HS-27A (cell line): Measurements from ENCODE around the gene RIN3.

Experiments used
- DNase-seq: peaks from one replicate; pipeline ENCODE4 v3.0.0-alpha.2; 2012; ENCODE audit warnings: low read depth, missing footprints

The RIN3 gene

DNA sequence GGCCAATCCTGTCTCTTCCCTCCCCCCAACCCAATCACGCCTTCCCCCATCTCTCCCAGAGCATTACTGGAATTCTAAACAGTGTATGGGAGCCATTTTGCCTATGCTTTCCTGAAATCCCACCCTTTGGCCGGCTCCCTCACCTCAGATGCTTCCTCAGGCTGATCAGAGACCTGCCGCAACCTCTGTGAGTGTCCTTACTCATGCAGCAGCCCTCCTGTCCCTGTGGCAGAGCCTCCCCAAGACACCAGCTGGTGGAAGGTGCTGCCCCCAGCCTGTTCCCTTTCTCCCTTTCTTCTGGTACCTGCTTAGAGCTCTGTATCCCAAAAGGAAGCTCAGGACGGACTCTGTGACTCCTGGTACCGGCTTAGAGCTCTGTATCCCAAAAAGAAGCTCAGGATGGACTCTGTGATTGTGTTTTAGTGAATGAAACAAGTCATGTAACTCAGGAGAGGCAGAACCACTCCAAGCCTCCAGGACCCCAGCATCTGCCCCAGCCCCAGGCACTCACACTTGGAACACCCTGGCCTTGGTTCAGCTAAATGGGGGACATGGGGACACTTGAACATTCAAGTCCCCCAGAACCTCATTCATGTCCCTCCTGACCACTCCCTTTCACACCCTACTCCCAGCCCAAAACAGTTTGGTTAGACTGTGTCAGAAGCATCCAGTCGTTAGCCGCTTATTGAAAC is 29.3 kb upstream of the RIN3 start:
- no peak for DNase-seq

GRCh38 chr14:92486881-92487280 is 26.7 kb upstream of the RIN3 start:
- no peak for DNase-seq

DNA sequence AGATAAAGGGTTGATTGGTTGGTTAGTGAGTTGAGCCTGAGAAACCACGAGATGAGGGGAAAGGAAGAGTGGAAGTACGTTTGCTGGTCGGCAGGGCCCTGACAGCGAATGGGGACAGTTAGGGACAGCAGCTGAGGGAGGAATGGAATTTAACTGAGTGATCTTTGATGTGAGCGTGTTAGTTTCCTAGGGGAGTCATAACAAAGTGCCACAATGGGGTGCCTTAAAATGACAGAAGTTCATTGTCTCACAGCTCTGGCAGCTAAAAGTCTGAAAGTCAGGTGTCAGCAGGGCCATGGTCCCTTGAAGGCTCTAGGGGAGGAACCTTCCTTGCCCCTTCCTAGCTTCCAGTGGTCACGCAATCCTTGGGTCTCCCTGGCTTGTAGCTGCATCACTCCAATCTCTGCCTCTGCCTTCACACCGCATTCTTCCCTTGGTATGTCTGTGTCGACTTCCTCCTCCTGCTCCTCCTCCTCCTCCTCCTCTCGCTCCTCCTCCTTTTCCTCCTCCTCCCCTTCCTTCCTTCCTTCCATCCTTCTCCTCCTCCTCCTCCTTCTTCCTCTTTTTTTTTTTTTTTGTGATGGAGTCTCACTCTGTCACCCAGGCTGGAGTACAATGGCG is 26.0 kb upstream of the RIN3 start:
- no peak for DNase-seq

DNA sequence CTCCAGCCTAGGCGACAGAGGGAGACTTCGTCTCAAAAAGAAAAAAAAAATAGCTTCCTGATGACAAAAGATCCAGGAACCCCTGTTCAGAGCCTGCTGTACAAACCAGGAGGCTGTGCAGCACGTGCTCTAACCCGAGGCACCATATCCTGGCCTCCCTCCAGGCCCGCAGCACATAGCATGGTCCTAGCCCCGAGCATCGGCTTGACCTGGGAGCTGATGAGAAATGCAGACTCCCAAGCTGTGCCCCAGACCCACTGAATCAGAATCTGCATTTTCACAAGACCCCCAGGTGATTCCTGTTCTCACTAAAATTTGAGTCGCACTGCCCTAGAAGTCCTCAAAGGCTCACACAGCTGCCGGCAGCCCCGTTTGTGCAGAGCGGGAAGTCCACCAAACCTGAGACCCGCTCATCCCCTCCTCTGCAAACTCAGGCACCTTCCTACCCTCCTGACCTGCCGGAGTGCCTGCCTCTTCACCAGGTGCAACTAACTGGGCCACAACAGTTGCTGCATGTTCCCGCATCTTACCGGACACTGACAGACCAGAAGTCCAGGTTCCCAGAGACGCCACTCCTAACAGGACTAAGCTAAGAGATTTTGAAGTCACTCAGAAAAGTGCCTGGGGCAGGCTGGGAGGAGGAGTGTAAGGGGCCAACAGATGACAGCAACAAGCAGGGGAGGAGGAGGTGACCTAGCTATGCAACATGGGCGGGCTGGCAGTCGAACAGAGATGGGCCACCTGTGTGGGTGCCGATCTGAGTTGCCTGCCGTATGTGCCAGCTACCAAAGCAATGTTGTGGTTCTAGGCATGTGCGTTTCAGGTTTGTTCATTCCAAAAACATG is 24.0 kb upstream of the RIN3 start:
- DNase-seq, result no peak

- no peak for DNase-seq
These were observed 23.2 kb upstream of the RIN3 start for GRCh38 chr14:92490239-92490959.

- DNase-seq, result no peak
These were observed 21.8 kb upstream of the RIN3 start for GRCh38 chr14:92491782-92492181.

DNA sequence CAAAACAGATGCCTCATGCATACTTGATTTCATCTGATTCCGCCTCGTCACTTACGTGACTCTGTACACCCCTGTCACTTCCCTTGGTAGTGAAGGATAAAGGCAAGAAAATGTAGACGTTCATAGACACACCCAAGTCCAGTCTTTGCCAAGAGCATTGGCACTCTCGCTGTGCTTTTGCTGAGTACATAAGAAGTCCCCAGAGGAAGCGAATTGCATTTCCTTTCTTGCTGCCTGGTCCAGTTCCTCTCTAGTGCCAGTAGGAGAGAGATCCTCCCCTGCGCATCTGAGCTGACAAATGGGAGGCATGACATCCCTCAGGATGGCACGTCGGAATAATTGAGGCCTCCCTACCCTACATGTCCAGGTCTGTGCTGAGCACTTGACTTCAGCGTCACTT is 21.3 kb upstream of the RIN3 start:
- no peak for DNase-seq

DNA sequence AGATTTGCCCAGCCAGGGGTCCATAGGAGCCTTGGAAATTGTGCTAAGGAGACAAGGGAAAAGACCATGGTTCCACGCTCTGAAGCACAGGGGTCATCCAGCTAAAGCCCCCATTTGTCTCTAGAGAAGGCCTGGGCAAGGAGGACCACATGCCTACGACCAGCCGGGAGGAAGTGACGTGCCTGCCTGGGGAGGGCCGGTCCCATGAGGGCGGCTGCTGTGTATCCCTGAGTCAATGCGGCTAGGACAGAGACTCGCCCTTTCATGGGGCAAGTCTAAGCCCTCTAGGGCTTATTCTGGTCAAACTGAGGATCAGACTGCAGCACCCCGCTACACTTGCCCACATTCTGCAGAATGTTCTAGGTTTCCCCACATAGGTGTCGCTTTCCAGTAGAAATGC is 20.6 kb upstream of the RIN3 start:
- DNase-seq, result no peak

- DNase-seq, result no peak
These were observed 20.1 kb upstream of the RIN3 start for GRCh38 chr14:92493492-92493891.

GRCh38 chr14:92494512-92494911 is 19.1 kb upstream of the RIN3 start:
- DNase-seq, result no peak

GRCh38 chr14:92495027-92495426 is 18.6 kb upstream of the RIN3 start:
- DNase-seq, result no peak

DNA sequence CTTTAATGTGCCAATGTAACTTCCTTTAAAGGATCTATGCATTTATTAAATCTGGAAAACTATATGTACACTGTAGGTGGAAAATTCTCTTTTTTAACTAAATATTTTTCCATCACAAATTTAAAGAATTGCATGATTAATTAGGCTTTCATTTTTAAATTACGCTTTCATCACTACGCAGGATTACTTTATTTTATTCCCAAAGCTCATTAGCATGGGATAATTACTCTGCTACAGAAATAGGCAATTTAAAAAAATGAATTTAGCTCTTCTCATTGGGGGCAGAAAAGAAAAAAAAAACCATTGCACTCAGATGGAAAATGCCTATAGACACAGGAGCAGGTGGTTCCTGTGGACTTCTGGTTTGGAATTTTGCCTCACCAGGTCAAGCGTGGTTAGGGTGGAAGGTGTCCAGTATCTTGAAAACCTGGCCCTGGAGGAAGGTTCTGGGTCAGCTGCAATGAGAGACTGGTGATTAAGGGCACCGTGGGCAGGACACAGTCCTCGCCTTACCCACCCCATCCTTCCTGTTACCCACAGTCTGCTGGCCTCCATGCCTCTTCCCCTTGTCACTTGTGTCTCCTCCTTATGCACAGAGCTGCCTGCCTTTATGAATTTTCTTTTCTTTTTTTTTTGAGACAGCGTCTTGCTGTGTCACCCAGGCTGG is 17.3 kb upstream of the RIN3 start:
- DNase-seq, result no peak

DNA sequence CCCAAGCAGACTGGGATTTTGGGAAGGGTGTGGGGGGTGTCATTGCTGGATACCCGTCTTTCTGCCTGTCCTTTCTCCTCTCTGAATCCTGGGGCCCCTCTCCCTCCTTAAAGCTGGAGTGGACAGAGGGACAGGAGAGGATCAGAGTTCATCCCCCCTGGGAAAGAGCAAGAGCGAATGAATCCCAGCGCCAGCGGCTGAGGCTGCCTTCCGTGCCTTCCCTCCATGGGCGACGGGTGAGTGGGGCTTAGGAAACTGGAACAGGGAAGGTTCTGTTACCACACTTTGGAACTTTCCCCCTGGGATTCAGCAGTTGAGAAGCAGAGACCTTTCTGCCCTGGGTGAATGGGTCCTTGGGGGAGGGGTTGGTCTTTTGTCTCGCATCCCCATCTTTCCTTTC is 16.2 kb upstream of the RIN3 start:
- DNase-seq, result no peak

GRCh38 chr14:92499234-92499633 is 14.3 kb upstream of the RIN3 start:
- no peak for DNase-seq

- DNase-seq, result no peak
These were observed 13.1 kb upstream of the RIN3 start for GRCh38 chr14:92500491-92500941.

DNA sequence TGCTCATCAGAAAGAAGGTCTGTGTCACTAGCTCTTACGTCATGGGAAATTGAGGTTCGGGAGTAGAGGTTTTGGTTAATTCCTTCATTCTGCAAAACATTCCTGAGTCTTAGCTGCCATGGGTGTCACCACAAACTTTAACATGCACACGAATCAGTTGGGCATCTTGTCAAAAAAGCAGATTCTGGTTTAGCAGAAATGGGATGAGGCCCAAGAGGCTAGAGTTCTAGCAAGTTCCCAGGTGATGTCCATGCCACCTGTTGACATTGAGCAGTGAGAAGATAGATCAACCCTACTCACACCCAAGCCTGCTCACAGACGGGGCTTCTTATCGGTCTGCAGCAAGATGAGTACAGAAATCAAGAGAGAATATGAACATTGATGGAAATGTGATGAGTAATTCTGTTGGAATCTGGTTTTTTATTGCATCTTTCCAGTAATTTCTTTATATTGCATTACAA is 11.7 kb upstream of the RIN3 start:
- DNase-seq, result peak; percentile 79

DNA sequence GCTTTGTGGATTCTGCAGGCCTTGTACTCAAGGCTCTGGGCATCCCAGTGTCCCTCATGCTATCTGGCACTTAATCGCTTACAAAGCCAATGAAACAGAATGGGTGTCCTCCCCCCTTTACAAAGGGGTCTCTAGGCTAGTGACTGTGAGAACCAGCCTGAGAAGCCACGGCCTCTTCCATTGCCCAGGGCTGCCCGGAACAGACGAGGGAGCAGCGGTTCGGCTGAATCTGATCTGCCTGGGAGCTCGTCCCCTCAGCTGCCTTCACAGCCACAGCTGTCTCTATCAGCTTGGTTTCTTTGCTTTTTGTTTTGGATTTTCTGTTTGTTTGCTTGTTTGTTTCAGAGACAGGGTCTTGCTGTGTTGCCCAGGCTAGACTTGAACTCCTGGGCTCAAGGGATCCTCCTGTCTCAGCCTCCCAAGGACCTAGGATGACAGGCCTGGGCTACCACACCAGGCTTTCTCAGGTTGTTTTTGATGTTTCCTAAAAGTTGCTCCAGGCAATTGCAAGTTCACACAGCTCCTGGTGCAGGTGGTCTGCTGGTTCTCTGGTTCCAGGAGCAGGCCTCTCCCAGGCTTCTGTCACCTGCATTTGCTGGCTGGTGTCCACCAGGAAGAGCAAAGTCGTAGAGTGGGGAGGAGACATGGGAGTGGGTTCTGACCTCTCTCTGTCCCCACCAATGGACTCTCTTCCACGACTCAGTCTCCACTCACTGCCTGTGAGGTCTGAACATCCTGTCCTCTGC is 10.9 kb upstream of the RIN3 start:
- no peak for DNase-seq

GRCh38 chr14:92503756-92504491 is 9.7 kb upstream of the RIN3 start:
- DNase-seq, result peak; percentile 87

GRCh38 chr14:92505826-92506225 is 7.8 kb upstream of the RIN3 start:
- DNase-seq, result no peak

GRCh38 chr14:92506231-92506630 is 7.3 kb upstream of the RIN3 start:
- DNase-seq, result no peak
